Measurements from ENCODE around the gene SMIM38. TPM values are rescaled to one million over a fixed set of nuclear protein-coding genes. Genes with fewer than 3 reads are reported as not detected.

Gene SMIM38
- total RNA-seq, 5 donors from 2014 or later (not counting 1 experiment from before 2014, with no cell fraction given) = 0.12 to 1.7 (median 0.92) TPM

GRCh38 chr11:69201764-69202370 lies 46.1 kb downstream of the SMIM38 start:
- Histone ChIP-seq H3K4me3 (ENCODE audit: control insufficient read depth in 1 of 2, extremely low read depth in 1 of 2, low read length in 1 of 2) (no peak overlapping the region), H3K9me3 (no peaks in the 10 kb centered on the region), H3K4me1 (ENCODE audit: control insufficient read depth in 1 of 2, extremely low read depth in 1 of 2, insufficient read depth in 2 of 2, low read length in 2 of 2) (no peaks in the 10 kb centered on the region), H3K27ac (ENCODE audit: low read length) (no peak overlapping the region), H3K36me3 (ENCODE audit: control insufficient read depth in 2 of 2, extremely low read depth in 1 of 2, insufficient read depth in 1 of 2, low read length in 1 of 2) (no peaks in the 10 kb centered on the region), H3K27me3 (replicated peaks in 1 of 2; ENCODE audit: control insufficient read depth in 2 of 2, extremely low read depth in 1 of 2, insufficient read depth in 2 of 2, low read length in 1 of 2) (peaks cover 0 to 17% of the 10 kb centered on the region in 2 experiments)
- Mint-ChIP-seq H3K4me1 (no peaks in the 10 kb centered on the region), H3K36me3 (no peaks in the 10 kb centered on the region), H3K27ac (no peak overlapping the region), H3K27me3 (peaks cover 0 to 5% of the 10 kb centered on the region in 2 donors), H3K4me3 (no peak overlapping the region), H3K9me3 (no peaks in the 10 kb centered on the region)
- POLR2A ChIA-PET = no interaction called here
- DNase-seq = peak in 1 of 35 experiments; percentile 18
- CTCF ChIA-PET = interaction anchor here in 1 of 2 donors (0.6 kb wide), 1 partner anchor 246 kb away, joined by 3 read pairs; no protein-coding TSS in a partner anchor
- no peak for ATAC-seq (replicated peaks in 1 of 4)
- 90% methylated on average over 6 of the region's 7 CpGs for WGBS (ENCODE audit: insufficient coverage)

DNA sequence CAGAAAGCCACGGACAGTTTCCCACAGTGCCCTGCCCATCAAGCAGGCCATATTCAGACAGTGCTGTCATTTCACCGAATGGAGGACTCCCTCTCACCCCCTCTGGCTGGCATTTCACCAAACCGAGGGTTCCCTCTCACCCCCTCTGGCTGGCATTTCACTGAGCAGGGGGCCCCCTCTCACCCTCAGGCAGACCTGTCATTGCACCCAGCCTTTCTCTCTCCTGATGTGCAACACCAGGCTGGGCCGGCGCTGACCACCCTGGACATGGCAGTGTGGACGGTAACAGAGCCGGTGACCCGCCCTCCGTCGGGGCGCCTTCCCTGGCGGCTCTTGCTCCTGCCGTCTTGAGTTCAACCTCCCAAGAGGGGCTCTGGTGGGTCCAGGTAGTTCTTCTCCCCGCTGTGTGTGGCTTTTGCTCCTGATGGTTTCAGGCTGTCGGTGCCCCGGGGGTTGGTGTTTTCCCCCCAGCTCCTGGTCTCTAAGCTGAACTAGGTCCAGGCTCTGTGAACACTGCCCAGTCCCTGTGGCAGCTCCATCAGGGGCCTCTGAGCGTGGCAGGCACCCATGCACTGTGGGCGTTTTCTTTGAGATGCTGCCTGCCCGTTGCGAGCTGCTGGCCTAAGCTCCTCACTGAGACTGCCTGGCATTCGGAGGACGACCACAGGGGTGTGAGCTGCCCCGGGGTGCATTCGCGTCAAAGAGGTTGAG lies 46.9 kb downstream of the SMIM38 start:
- H3K27me3 Mint-ChIP-seq = peaks cover 0 to 5% of the 10 kb centered on the region in 2 donors
- no peaks in the 10 kb centered on the region for H3K4me1 Mint-ChIP-seq
- Histone ChIP-seq H3K4me1 (ENCODE audit: control insufficient read depth in 1 of 2, extremely low read depth in 1 of 2, insufficient read depth in 2 of 2, low read length in 2 of 2) (no peaks in the 10 kb centered on the region), H3K4me3 (ENCODE audit: control insufficient read depth in 1 of 2, extremely low read depth in 1 of 2, low read length in 1 of 2) (no peak overlapping the region), H3K27ac (ENCODE audit: low read length) (no peak overlapping the region), H3K27me3 (replicated peaks in 1 of 2; ENCODE audit: control insufficient read depth in 2 of 2, extremely low read depth in 1 of 2, insufficient read depth in 2 of 2, low read length in 1 of 2) (peaks cover 0 to 16% of the 10 kb centered on the region in 2 experiments), H3K9me3 (no peaks in the 10 kb centered on the region), H3K36me3 (ENCODE audit: control insufficient read depth in 2 of 2, extremely low read depth in 1 of 2, insufficient read depth in 1 of 2, low read length in 1 of 2) (no peaks in the 10 kb centered on the region)
- WGBS (ENCODE audit: insufficient coverage) = 89% methylated on average over 23 of the region's 25 CpGs
- ATAC-seq (replicated peaks in 1 of 4) = no peak
- H3K4me3 Mint-ChIP-seq = no peak overlapping the region
- no peaks in the 10 kb centered on the region for H3K36me3 Mint-ChIP-seq
- H3K27ac Mint-ChIP-seq = no peak overlapping the region
- peak in 1 of 35 experiments; percentile 10 for DNase-seq
- CTCF ChIA-PET = interaction anchor here in 1 of 2 donors (0.6 kb wide), 1 partner anchor 246 kb away, joined by 3 read pairs; no protein-coding TSS in a partner anchor
- H3K9me3 Mint-ChIP-seq = no peaks in the 10 kb centered on the region
- POLR2A ChIA-PET = no interaction called here

- H3K9me3 Mint-ChIP-seq = peaks cover 0 to 4% (median 2%) of the 10 kb centered on the region in 3 donors
- H3K27me3 Mint-ChIP-seq = peaks cover 0 to 5% of the 10 kb centered on the region in 2 donors
- peaks cover 2% of the 10 kb centered on the region for H3K36me3 Mint-ChIP-seq
- no peaks in the 10 kb centered on the region for H3K4me1 Mint-ChIP-seq
- H3K9me3 ChIP-seq = no peaks in the 10 kb centered on the region
- no peaks in the 10 kb centered on the region for H3K4me1 ChIP-seq (ENCODE audit: control insufficient read depth in 1 of 2, extremely low read depth in 1 of 2, insufficient read depth in 2 of 2, low read length in 2 of 2)
- H3K27me3 ChIP-seq (replicated peaks in 1 of 2; ENCODE audit: control insufficient read depth in 2 of 2, extremely low read depth in 1 of 2, insufficient read depth in 2 of 2, low read length in 1 of 2) = peaks cover 0 to 16% of the 10 kb centered on the region in 2 experiments
- H3K27ac Mint-ChIP-seq = no peak overlapping the region
- no peak overlapping the region for H3K27ac ChIP-seq (ENCODE audit: low read length)
- ChIA-PET CTCF (no interaction called here), POLR2A (no interaction called here)
- no peak overlapping the region for H3K4me3 ChIP-seq (ENCODE audit: control insufficient read depth in 1 of 2, extremely low read depth in 1 of 2, low read length in 1 of 2)
- ATAC-seq (replicated peaks in 1 of 4) (no peak), DNase-seq (no peak)
- no peaks in the 10 kb centered on the region for H3K36me3 ChIP-seq (ENCODE audit: control insufficient read depth in 2 of 2, extremely low read depth in 1 of 2, insufficient read depth in 1 of 2, low read length in 1 of 2)
- no peak overlapping the region for H3K4me3 Mint-ChIP-seq
- WGBS (ENCODE audit: insufficient coverage) = 94% methylated on average over 10 of the region's 16 CpGs
Measured at GRCh38 chr11:69203381-69203780, 47.6 kb downstream of the SMIM38 start.

GRCh38 chr11:69203901-69204245 lies 48.1 kb downstream of the SMIM38 start:
- POLR2A ChIA-PET = no interaction called here
- no peak overlapping the region for H3K27ac ChIP-seq (ENCODE audit: low read length)
- peaks cover 3% of the 10 kb centered on the region for H3K36me3 Mint-ChIP-seq
- no peaks in the 10 kb centered on the region for H3K36me3 ChIP-seq (ENCODE audit: control insufficient read depth in 2 of 2, extremely low read depth in 1 of 2, insufficient read depth in 1 of 2, low read length in 1 of 2)
- peaks cover 0 to 6% (median 2%) of the 10 kb centered on the region in 3 donors for H3K9me3 Mint-ChIP-seq
- DNase-seq (no peak), ATAC-seq (replicated peaks in 1 of 4) (no peak)
- H3K4me1 ChIP-seq (ENCODE audit: control insufficient read depth in 1 of 2, extremely low read depth in 1 of 2, insufficient read depth in 2 of 2, low read length in 2 of 2) = no peaks in the 10 kb centered on the region
- no peak overlapping the region for H3K27ac Mint-ChIP-seq
- H3K9me3 ChIP-seq = no peaks in the 10 kb centered on the region
- no peak overlapping the region for H3K4me3 Mint-ChIP-seq
- H3K4me1 Mint-ChIP-seq = no peaks in the 10 kb centered on the region
- peaks cover 0 to 20% of the 10 kb centered on the region in 2 experiments for H3K27me3 ChIP-seq (replicated peaks in 1 of 2; ENCODE audit: control insufficient read depth in 2 of 2, extremely low read depth in 1 of 2, insufficient read depth in 2 of 2, low read length in 1 of 2)
- CTCF ChIA-PET = no interaction called here
- H3K4me3 ChIP-seq (ENCODE audit: control insufficient read depth in 1 of 2, extremely low read depth in 1 of 2, low read length in 1 of 2) = no peak overlapping the region
- peaks cover 0 to 3% of the 10 kb centered on the region in 2 donors for H3K27me3 Mint-ChIP-seq
- 76% methylated on average over 5 of the region's 8 CpGs for WGBS (ENCODE audit: insufficient coverage)

DNA sequence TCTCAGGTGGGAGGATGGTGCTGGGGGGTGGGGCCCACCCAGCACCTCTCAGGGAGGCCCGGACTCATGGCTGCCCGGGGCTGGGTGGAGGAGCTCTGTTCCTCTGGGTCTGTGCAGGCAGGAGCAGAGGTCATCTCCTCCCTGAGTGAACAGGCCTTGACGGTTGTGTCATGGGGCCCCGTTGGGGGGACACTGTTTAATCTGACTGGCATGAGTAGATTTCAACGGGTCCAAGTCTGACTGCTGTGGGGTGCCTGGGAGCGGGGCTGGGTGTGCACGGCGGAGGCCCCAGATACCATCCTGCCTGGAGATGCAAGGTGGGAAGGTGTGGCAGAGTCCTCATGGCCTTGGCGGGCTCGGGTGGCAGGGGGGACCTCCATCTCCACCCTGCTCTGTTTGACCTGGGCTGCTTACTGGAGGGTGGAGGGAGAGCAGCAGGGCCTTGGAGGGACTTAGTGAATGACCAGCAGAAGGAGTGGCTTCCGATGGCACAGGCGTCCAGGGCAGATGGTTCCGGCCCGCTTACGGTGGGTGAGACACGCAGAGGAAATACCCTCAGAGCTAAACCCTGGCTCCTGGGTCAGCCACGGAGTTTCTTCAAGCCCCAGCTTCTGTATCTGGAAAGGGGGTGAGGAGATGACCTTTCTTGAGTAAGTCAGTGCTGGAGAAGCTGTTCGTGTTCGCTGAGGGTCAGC lies 48.7 kb downstream of the SMIM38 start:
- Histone ChIP-seq H3K4me1 (ENCODE audit: control insufficient read depth in 1 of 2, extremely low read depth in 1 of 2, insufficient read depth in 2 of 2, low read length in 2 of 2) (no peaks in the 10 kb centered on the region), H3K36me3 (ENCODE audit: control insufficient read depth in 2 of 2, extremely low read depth in 1 of 2, insufficient read depth in 1 of 2, low read length in 1 of 2) (no peaks in the 10 kb centered on the region), H3K9me3 (no peaks in the 10 kb centered on the region), H3K27me3 (replicated peaks in 1 of 2; ENCODE audit: control insufficient read depth in 2 of 2, extremely low read depth in 1 of 2, insufficient read depth in 2 of 2, low read length in 1 of 2) (peaks cover 0 to 20% of the 10 kb centered on the region in 2 experiments), H3K27ac (ENCODE audit: low read length) (no peak overlapping the region), H3K4me3 (ENCODE audit: control insufficient read depth in 1 of 2, extremely low read depth in 1 of 2, low read length in 1 of 2) (no peak overlapping the region)
- CTCF ChIA-PET = no interaction called here
- Mint-ChIP-seq H3K27ac (no peak overlapping the region), H3K36me3 (peaks cover 3% of the 10 kb centered on the region), H3K9me3 (peaks cover 0 to 6% (median 2%) of the 10 kb centered on the region in 3 donors), H3K4me1 (no peaks in the 10 kb centered on the region), H3K27me3 (no peaks in the 10 kb centered on the region), H3K4me3 (no peak overlapping the region)
- ATAC-seq (replicated peaks in 1 of 4) = no peak
- POLR2A ChIA-PET = no interaction called here
- WGBS (ENCODE audit: insufficient coverage) = 86% methylated on average over 19 of the region's 19 CpGs
- DNase-seq = no peak

DNA sequence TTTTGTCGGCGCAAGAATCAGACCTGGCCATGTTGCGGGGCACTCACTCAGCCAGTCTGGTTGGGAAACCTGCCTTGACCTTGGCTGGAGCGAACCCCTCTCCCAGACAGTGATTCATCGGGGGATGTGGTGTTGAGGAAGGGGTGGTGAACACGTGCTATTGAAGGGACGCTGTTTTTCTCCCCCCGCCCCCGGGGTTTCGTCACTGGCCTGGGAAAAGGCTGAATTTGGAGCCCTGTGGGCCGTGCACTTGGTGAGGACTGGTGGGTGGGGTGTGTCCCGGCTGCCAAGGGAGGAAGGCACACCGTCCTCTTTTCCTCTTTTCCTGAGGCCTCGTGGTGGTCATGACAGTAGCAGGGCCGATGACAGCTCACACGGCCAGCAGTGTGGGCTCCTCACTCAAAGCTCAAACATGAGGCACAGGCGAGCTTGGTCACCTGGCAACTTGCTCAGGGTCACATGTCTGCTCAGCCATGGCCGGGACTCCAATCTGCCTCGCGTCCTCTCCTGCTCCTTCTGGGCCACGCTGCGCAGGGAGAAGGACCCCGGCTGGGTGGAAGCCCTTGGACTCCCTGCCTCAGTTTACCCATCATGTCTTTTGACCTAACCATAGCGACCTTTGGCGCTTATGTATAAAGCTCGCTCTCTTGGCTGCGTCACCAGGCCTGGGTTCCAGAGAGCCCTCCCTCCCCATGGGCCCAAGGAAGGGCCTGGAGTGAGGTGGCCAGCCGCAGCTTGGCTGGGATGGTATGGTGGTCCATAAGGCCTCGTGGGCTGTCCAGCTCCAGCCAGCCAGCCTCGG lies 49.4 kb downstream of the SMIM38 start:
- Histone ChIP-seq H3K4me3 (ENCODE audit: control insufficient read depth in 1 of 2, extremely low read depth in 1 of 2, low read length in 1 of 2) (no peak overlapping the region), H3K36me3 (ENCODE audit: control insufficient read depth in 2 of 2, extremely low read depth in 1 of 2, insufficient read depth in 1 of 2, low read length in 1 of 2) (no peaks in the 10 kb centered on the region), H3K27me3 (replicated peaks in 1 of 2; ENCODE audit: control insufficient read depth in 2 of 2, extremely low read depth in 1 of 2, insufficient read depth in 2 of 2, low read length in 1 of 2) (peaks cover 0 to 25% of the 10 kb centered on the region in 2 experiments), H3K27ac (ENCODE audit: low read length) (no peak overlapping the region), H3K4me1 (ENCODE audit: control insufficient read depth in 1 of 2, extremely low read depth in 1 of 2, insufficient read depth in 2 of 2, low read length in 2 of 2) (no peaks in the 10 kb centered on the region), H3K9me3 (no peaks in the 10 kb centered on the region)
- Mint-ChIP-seq H3K36me3 (peaks cover 3% of the 10 kb centered on the region), H3K9me3 (peaks cover 0 to 6% (median 2%) of the 10 kb centered on the region in 3 donors), H3K27ac (no peak overlapping the region), H3K4me3 (no peak overlapping the region), H3K4me1 (no peaks in the 10 kb centered on the region), H3K27me3 (peaks cover 0 to 1% of the 10 kb centered on the region in 2 donors)
- 86% methylated on average over 16 of the region's 30 CpGs for whole genome bisulfite sequencing (ENCODE audit: insufficient coverage)
- DNase-seq (no peak), ATAC-seq (replicated peaks in 1 of 4) (no peak)
- CTCF ChIA-PET = no interaction called here
- POLR2A ChIA-PET = no interaction called here

All from T-cell (primary cell).